Fibroblast of lung (primary cell): Measurements from ENCODE around the gene ABHD16B.

Experiments used
- EZH2 ChIP-seq: IDR thresholded peaks from 2 replicates; pipeline ENCODE4 v1.5.1; 2012; ENCODE audit warnings: low read length, control low read depth, mild to moderate bottlenecking; ENCODE audit errors: missing control alignments
- TF ChIP-seq, protein P1 (sequence below), 2 donors: IDR thresholded peaks in 1 of 2; conservative IDR thresholded peaks in 1 of 2; 1 replicate in 1 of 2; 2 replicates in 1 of 2; pipeline ENCODE4 v1.5.1; 2011 to 2012; ENCODE audit warnings: low read length in 2 of 2, control low read depth in 1 of 2, inconsistent platforms in 1 of 2, low read depth in 1 of 2, mild to moderate bottlenecking in 1 of 2

DNA sequence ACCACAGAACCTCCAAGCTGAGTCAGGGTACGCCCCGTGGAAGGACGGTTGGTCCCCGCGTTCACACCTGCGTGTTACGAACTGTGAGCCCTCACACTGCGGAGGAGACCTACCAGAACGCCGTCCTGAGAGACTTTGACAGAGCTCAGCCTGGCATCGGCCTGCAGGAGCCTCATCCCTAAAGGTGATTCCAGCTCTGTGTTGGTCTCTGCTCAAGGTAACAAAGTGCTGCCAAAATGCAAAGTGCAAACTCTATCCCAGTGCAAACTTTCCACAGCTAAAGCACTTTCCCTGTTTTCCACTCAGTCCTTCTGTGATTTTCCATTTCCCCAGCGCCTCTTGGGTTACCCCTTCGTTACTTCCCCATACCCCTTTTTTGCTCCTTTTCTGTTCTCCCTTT is 21.7 kb upstream of the ABHD16B start:
- TF ChIP-seq EZH2: no peak
- TF ChIP-seq, protein P1, sequence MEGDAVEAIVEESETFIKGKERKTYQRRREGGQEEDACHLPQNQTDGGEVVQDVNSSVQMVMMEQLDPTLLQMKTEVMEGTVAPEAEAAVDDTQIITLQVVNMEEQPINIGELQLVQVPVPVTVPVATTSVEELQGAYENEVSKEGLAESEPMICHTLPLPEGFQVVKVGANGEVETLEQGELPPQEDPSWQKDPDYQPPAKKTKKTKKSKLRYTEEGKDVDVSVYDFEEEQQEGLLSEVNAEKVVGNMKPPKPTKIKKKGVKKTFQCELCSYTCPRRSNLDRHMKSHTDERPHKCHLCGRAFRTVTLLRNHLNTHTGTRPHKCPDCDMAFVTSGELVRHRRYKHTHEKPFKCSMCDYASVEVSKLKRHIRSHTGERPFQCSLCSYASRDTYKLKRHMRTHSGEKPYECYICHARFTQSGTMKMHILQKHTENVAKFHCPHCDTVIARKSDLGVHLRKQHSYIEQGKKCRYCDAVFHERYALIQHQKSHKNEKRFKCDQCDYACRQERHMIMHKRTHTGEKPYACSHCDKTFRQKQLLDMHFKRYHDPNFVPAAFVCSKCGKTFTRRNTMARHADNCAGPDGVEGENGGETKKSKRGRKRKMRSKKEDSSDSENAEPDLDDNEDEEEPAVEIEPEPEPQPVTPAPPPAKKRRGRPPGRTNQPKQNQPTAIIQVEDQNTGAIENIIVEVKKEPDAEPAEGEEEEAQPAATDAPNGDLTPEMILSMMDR (conservative IDR thresholded peaks at IDR 0.05 in 1 of 2, IDR thresholded peaks at IDR 0.05 in 1 of 2; ENCODE audit: low read depth in 1 of 2, low read length in 2 of 2): no peak
